Hippocampal formation (tissue), 2 donors: ENCODE measurements around the gene FTCD.
"Not testable (repeated sequence)": the region's sequence is repeated elsewhere in the genome, so short reads cannot be mapped to it uniquely, and the experiment has no call there.

Source experiments
- DNase-seq, 2 donors: peaks; one replicate each; lab custom pipeline; 2025; lab: John Stamatoyannopoulos, UW

The FTCD gene

GRCh38 chr21:46154155-46154954 lies 1.0 kb downstream of the FTCD start:
- no peak for DNase-seq

GRCh38 chr21:46153247-46154154 lies 1.9 kb downstream of the FTCD start:
- DNase-seq, result peak in 1 of 2 donors; percentile 12

GRCh38 chr21:46152927-46153246 lies 2.5 kb downstream of the FTCD start:
- DNase-seq, result no peak

- no peak for DNase-seq
Measured at GRCh38 chr21:46151989-46152926, 3.1 kb downstream of the FTCD start.

- DNase-seq, result no peak
Measured at GRCh38 chr21:46151261-46151988, 4.0 kb downstream of the FTCD start.

- no peak for DNase-seq
Measured at GRCh38 chr21:46150491-46151121, 4.8 kb downstream of the FTCD start.

- no peak for DNase-seq
Measured at GRCh38 chr21:46150073-46150472, 5.3 kb downstream of the FTCD start.

- DNase-seq, result no peak
Measured at GRCh38 chr21:46149205-46149901, 6.0 kb downstream of the FTCD start.

- no peak for DNase-seq
Measured at GRCh38 chr21:46148106-46148505, 7.3 kb downstream of the FTCD start.

GRCh38 chr21:46147429-46147828 lies 8.0 kb downstream of the FTCD start:
- not testable (repeated sequence) for DNase-seq

GRCh38 chr21:46146856-46147255 lies 8.5 kb downstream of the FTCD start:
- DNase-seq, result no peak

GRCh38 chr21:46145840-46146691 lies 9.3 kb downstream of the FTCD start:
- DNase-seq, result no peak

- DNase-seq, result no peak
Measured at GRCh38 chr21:46145159-46145839, 10.1 kb downstream of the FTCD start.

GRCh38 chr21:46144464-46145070 lies 10.8 kb downstream of the FTCD start:
- peak in 1 of 2 donors; percentile 8 for DNase-seq

GRCh38 chr21:46142582-46143473 lies 12.6 kb downstream of the FTCD start:
- no peak for DNase-seq

GRCh38 chr21:46141767-46142581 lies 13.4 kb downstream of the FTCD start:
- no peak for DNase-seq
